BE2C (cell line): ENCODE results near the gene LAT. TPM values are rescaled to one million over a fixed set of nuclear protein-coding genes. Genes with fewer than 3 reads are reported as not detected.
"Not testable (repeated sequence)": the region's sequence is repeated elsewhere in the genome, so short reads cannot be mapped to it uniquely, and the experiment has no call there.

ENCODE experiments used
- DNase-seq: peaks from one replicate; pipeline ENCODE4 v3.0.0-alpha.2; 2020
- H3K27me3 ChIP-seq: fragments of 250-450 bp; sonication (Bioruptor Pico); 2 replicates; pipeline ENCODE4 v1.5.1; 2020; ENCODE audit warnings: mild to moderate bottlenecking
- H3K36me3 ChIP-seq: fragments of 250-450 bp; sonication (Bioruptor Pico); 2 replicates; pipeline ENCODE4 v1.5.1; 2020; ENCODE audit warnings: mild to moderate bottlenecking
- H3K4me1 ChIP-seq: fragments of 250-450 bp; sonication (Bioruptor Pico); 2 replicates; pipeline ENCODE4 v1.5.1; 2020
- H3K4me3 ChIP-seq: 2 replicates; pipeline ENCODE4 v1.5.1; 2011; ENCODE audit warnings: low read depth, low read length
- H3K9me3 ChIP-seq: fragments of 250-450 bp; sonication (Bioruptor Pico); 2 replicates; pipeline ENCODE4 v1.5.1; 2020
- polyA plus RNA-seq: library from polyadenylated mRNA; unstranded; fragments of >200 nt; gene quantifications from one replicate; pipeline ENCODE4 v1.2.1, GENCODE V29; 2012; ENCODE audit warnings: low read depth, missing spikeins; ENCODE audit not compliant: insufficient read length, insufficient read depth
- TF ChIP-seq, protein P1 (sequence below): IDR thresholded peaks from 2 replicates; pipeline ENCODE4 v1.5.1; 2012; ENCODE audit warnings: mild to moderate bottlenecking, low read depth, low read length

LAT gene
- 4.0 TPM for polyA plus RNA-seq

GRCh38 chr16:28984619-28985135 lies at the start of gene LAT:
Gene LAT (plus strand): TSS chr16:28985052. CDS start chr16:28985418, 366 bp downstream.
- TF ChIP-seq, protein P1, sequence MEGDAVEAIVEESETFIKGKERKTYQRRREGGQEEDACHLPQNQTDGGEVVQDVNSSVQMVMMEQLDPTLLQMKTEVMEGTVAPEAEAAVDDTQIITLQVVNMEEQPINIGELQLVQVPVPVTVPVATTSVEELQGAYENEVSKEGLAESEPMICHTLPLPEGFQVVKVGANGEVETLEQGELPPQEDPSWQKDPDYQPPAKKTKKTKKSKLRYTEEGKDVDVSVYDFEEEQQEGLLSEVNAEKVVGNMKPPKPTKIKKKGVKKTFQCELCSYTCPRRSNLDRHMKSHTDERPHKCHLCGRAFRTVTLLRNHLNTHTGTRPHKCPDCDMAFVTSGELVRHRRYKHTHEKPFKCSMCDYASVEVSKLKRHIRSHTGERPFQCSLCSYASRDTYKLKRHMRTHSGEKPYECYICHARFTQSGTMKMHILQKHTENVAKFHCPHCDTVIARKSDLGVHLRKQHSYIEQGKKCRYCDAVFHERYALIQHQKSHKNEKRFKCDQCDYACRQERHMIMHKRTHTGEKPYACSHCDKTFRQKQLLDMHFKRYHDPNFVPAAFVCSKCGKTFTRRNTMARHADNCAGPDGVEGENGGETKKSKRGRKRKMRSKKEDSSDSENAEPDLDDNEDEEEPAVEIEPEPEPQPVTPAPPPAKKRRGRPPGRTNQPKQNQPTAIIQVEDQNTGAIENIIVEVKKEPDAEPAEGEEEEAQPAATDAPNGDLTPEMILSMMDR, result no peak
- no peak for DNase-seq
- Histone ChIP-seq H3K9me3 (no peaks in the 10 kb centered on the region), H3K4me3 (no peak within 1 kb of the TSS), H3K27me3 (no peaks in the 10 kb centered on the region), H3K36me3 (peaks cover 9% of the 10 kb centered on the region; the same call in 1 of the 2 replicates), H3K4me1 (no peaks in the 10 kb centered on the region)

DNA sequence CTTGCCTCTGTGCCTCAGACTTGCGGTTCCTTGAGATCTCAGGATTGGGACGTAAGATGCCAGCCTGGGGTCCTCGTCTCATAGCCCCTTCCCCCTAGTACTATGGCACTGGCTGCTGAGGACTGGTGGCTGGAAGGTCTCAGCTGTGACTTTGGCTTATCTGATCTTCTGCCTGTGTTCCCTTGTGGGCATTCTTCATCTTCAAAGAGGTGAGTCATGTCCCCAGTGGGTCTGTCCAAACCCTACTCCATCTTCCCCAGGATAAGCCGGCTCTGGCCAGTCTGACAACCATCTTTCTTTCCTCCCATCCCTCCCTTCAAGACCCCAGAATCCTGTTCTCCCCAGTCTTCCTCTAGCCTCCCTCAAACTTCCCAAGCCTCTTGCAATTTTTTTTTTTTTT lies 49.5 kb upstream of the LAT start:
- TF ChIP-seq, protein P1, result no peak
- Histone ChIP-seq H3K36me3 (no peaks in the 10 kb centered on the region), H3K9me3 (no peaks in the 10 kb centered on the region), H3K4me3 (no peak overlapping the region), H3K4me1 (no peaks in the 10 kb centered on the region), H3K27me3 (no peaks in the 10 kb centered on the region)
- DNase-seq, result no peak

DNA sequence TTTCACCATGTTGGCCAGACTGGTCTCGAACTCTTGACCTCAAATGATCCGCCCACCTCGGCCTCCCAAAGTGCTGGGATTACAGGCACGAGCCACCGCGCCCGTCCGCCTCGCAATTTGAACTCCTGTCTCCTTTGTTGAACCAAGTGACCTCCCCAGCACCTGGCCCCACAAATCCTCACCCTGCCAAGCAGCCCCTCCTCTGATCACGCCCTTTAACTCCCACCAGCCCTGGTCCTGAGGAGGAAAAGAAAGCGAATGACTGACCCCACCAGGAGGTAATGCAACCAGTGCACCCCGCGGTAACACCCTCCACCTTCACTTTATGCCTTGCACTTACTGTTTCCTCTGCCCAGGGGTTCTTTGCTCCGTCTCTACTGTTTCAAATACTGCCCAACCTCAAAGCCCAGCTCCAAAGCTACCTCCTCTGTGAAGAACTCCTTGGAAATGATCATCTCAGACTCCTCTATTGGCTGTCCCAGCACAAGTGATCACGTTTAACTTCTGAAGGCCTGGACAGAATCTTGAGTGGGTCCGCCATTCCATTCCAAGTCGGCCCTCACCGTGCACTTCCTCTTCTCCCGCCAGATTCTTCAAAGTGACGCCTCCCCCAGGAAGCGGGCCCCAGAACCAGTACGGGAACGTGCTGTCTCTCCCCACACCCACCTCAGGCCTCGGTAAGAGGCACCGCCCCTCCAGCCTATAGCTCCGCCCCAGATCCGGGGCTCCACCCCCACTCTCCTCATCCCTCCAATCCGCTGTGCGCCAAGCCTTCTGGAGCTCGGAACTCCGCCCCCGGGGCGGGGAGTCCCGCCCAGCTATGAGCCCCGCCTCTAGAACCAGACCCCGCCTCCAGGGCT lies 48.7 kb upstream of the LAT start:
- DNase-seq, result peak; percentile 94
- TF ChIP-seq, protein P1, result no peak
- Histone ChIP-seq H3K36me3 (no peaks in the 10 kb centered on the region), H3K4me3 (peak overlapping the region; percentile 29), H3K4me1 (no peaks in the 10 kb centered on the region), H3K27me3 (no peaks in the 10 kb centered on the region), H3K9me3 (no peaks in the 10 kb centered on the region)

DNA sequence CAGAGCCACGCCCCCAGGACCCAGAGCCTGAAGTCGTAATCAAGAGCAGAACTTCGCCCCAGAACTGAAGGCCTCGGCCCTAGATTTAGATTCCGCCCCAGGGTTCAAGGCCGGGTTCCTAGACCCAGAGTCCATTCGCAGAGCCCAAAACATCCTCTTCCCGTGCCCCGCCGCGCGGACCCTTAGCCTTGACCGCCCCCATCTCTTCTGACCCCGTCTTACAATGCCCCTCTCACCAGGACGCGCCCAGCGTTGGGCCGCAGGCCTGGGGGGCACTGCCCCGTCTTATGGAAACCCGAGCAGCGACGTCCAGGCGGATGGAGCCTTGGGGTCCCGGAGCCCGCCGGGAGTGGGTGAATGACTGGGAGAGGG lies 48.1 kb upstream of the LAT start:
- H3K36me3 ChIP-seq, result no peaks in the 10 kb centered on the region
- TF ChIP-seq, protein P1, result no peak
- H3K4me3 ChIP-seq, result no peak overlapping the region
- no peaks in the 10 kb centered on the region for H3K9me3 ChIP-seq
- H3K4me1 ChIP-seq, result no peaks in the 10 kb centered on the region
- DNase-seq, result no peak
- no peaks in the 10 kb centered on the region for H3K27me3 ChIP-seq

GRCh38 chr16:28937222-28937876 lies 47.5 kb upstream of the LAT start:
- Histone ChIP-seq H3K36me3 (no peaks in the 10 kb centered on the region), H3K4me3 (no peak overlapping the region), H3K27me3 (no peaks in the 10 kb centered on the region), H3K9me3 (no peaks in the 10 kb centered on the region), H3K4me1 (no peaks in the 10 kb centered on the region)
- TF ChIP-seq, protein P1, result no peak
- DNase-seq, result no peak

- DNase-seq, result no peak
- Histone ChIP-seq H3K9me3 (no peaks in the 10 kb centered on the region), H3K4me3 (no peak overlapping the region), H3K27me3 (no peaks in the 10 kb centered on the region), H3K36me3 (no peaks in the 10 kb centered on the region), H3K4me1 (no peaks in the 10 kb centered on the region)
- TF ChIP-seq, protein P1, result no peak
Observed at GRCh38 chr16:28938721-28939120, 46.1 kb upstream of the LAT start.

GRCh38 chr16:28939825-28940224 lies 45.0 kb upstream of the LAT start:
- H3K4me3 ChIP-seq, DNase-seq, H3K4me1 ChIP-seq, H3K36me3 ChIP-seq, H3K27me3 ChIP-seq, H3K9me3 ChIP-seq: not testable (repeated sequence)
